ENCODE results near the gene CDK18.

GRCh38 chr1:205474571-205474970 lies 29.9 kb upstream of the CDK18 start:
- TF ChIP-seq, protein P1, sequence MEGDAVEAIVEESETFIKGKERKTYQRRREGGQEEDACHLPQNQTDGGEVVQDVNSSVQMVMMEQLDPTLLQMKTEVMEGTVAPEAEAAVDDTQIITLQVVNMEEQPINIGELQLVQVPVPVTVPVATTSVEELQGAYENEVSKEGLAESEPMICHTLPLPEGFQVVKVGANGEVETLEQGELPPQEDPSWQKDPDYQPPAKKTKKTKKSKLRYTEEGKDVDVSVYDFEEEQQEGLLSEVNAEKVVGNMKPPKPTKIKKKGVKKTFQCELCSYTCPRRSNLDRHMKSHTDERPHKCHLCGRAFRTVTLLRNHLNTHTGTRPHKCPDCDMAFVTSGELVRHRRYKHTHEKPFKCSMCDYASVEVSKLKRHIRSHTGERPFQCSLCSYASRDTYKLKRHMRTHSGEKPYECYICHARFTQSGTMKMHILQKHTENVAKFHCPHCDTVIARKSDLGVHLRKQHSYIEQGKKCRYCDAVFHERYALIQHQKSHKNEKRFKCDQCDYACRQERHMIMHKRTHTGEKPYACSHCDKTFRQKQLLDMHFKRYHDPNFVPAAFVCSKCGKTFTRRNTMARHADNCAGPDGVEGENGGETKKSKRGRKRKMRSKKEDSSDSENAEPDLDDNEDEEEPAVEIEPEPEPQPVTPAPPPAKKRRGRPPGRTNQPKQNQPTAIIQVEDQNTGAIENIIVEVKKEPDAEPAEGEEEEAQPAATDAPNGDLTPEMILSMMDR (IDR thresholded peaks at IDR 0.05; ENCODE audit: borderline replicate concordance, extremely low read depth, low read length, poor library complexity, severe bottlenecking) = no peak
- no peak for TF ChIP-seq EZH2 (IDR thresholded peaks at IDR 0.05; ENCODE audit: borderline replicate concordance, low read depth, low read length, severe bottlenecking)

Measured in DND-41 (cell line).